GM23248 (cell line): ENCODE results near the gene TOR1B. TPM values are rescaled to one million over a fixed set of nuclear protein-coding genes. Genes with fewer than 3 reads are reported as not detected.

Experiments
- DNase-seq: peaks from one replicate; pipeline ENCODE4 v3.0.0-alpha.2; 2015
- H2AFZ ChIP-seq: fragments of 200-600 bp; sonication (generic); 2 replicates; pipeline ENCODE4 v1.6.1; 2016; ENCODE audit warnings: antibody characterized with exemption
- H3F3A ChIP-seq: fragments of 200-600 bp; sonication (generic); 2 replicates; pipeline ENCODE4 v1.6.1; 2016; ENCODE audit warnings: mild to moderate bottlenecking, antibody characterized with exemption, mixed run types; ENCODE audit not compliant: insufficient read depth
- H3K27ac ChIP-seq: fragments of 200-600 bp; sonication (generic); 2 replicates; pipeline ENCODE4 v1.5.1; 2016; ENCODE audit warnings: mild to moderate bottlenecking
- H3K27me3 ChIP-seq: fragments of 200-600 bp; sonication (generic); replicated peaks from 2 replicates; pipeline ENCODE4 v1.6.1; 2016; ENCODE audit warnings: mild to moderate bottlenecking; ENCODE audit not compliant: insufficient read depth
- H3K36me3 ChIP-seq: fragments of 200-600 bp; sonication (generic); 2 replicates; pipeline ENCODE4 v1.6.1; 2016; ENCODE audit warnings: low read depth, mild to moderate bottlenecking
- H3K4me1 ChIP-seq: fragments of 200-600 bp; sonication (generic); 2 replicates; pipeline ENCODE4 v1.6.1; 2016; ENCODE audit warnings: mild to moderate bottlenecking; ENCODE audit not compliant: insufficient read depth
- H3K4me2 ChIP-seq: fragments of 200-600 bp; sonication (generic); one replicate; pipeline ENCODE4 v1.6.1; 2016; ENCODE audit warnings: mild to moderate bottlenecking; ENCODE audit not compliant: unreplicated experiment
- H3K4me3 ChIP-seq: fragments of 200-600 bp; sonication (generic); 2 replicates; pipeline ENCODE4 v1.5.1; 2016; ENCODE audit warnings: mild to moderate bottlenecking
- H3K79me2 ChIP-seq: fragments of 200-600 bp; sonication (generic); 2 replicates; pipeline ENCODE4 v1.6.1; 2016; ENCODE audit warnings: mild to moderate bottlenecking; ENCODE audit not compliant: insufficient read depth
- H3K9ac ChIP-seq: fragments of 200-600 bp; sonication (generic); 2 replicates; pipeline ENCODE4 v1.6.1; 2016; ENCODE audit warnings: mild to moderate bottlenecking
- H3K9me2 ChIP-seq: fragments of 200-600 bp; sonication (generic); 2 replicates; pipeline ENCODE4 v1.6.1; 2016; ENCODE audit warnings: mixed run types, mild to moderate bottlenecking, moderate library complexity; ENCODE audit not compliant: insufficient read depth
- H3K9me3 ChIP-seq: fragments of 200-600 bp; sonication (generic); one replicate; pipeline ENCODE4 v1.6.1; 2017; ENCODE audit warnings: low read depth
- H4K20me1 ChIP-seq: fragments of 200-600 bp; sonication (generic); 2 replicates; pipeline ENCODE4 v1.6.0; 2016; ENCODE audit not compliant: insufficient read depth
- EZH2 ChIP-seq: fragments of 200-600 bp; sonication (generic); IDR thresholded peaks from 2 replicates; pipeline ENCODE4 v1.6.1; 2018; ENCODE audit warnings: antibody characterized with exemption, mild to moderate bottlenecking; ENCODE audit not compliant: insufficient read depth, poor library complexity, severe bottlenecking
- EZH2phosphoT487 ChIP-seq: fragments of 200-600 bp; sonication (generic); IDR thresholded peaks from 2 replicates; pipeline ENCODE4 v1.6.1; 2018; ENCODE audit warnings: antibody characterized with exemption, moderate library complexity, mild to moderate bottlenecking, low read depth; ENCODE audit not compliant: insufficient read depth
- WGBS, 2 experiments: methylation state at CpG; one replicate each; pipeline ENCODE4 v1.1.6; 2015 to 2017; ENCODE audit warnings: low lambda C conversion rate in 2 of 2, low coverage in 1 of 2; ENCODE audit errors: missing lambda C conversion rate in 2 of 2; 5-methylcytosine and 5-hydroxymethylcytosine counted together
- in situ Hi-C: fragments of 300-500 bp; cut with MboI; formaldehyde crosslinking; loops from 2 replicates; pipeline ENCODE4 v1.15.0; 2020
- polyA plus RNA-seq: library from polyadenylated mRNA; unstranded; fragments of >200 nt; fragmentation: Nextera tagmentation; extraction: Ambion mirVana; gene quantifications from 2 replicates; pipeline ENCODE4 v1.2.1, GENCODE V29; 2016
- total RNA-seq: library from RNA; depleted of rRNA; stranded (reverse); fragments of >200 nt; shearing (Covaris generic); gene quantifications from 2 replicates; pipeline ENCODE4 v1.2.3, GENCODE V29; 2014

TOR1B gene
- total and polyA plus RNA-seq, 2 experiments from 2014 or later, result 34.5 to 55.1 TPM

- H4K20me1 ChIP-seq, result no peaks in the 10 kb centered on the region
- no peaks in the 10 kb centered on the region for H3K27me3 ChIP-seq
- no peaks in the 10 kb centered on the region; the same call in 1 of the 2 replicates for H3K79me2 ChIP-seq
- H3K4me1 ChIP-seq, result no peaks in the 10 kb centered on the region
- H3K9me2 ChIP-seq, result no peaks in the 10 kb centered on the region
- no peak overlapping the region for H3K9ac ChIP-seq
- H3K36me3 ChIP-seq, result peaks cover 8% of the 10 kb centered on the region; the same call in 1 of the 2 replicates
- no peak for TF ChIP-seq EZH2phosphoT487
- no peak for TF ChIP-seq EZH2
- no peak overlapping the region for H3K4me3 ChIP-seq
- no peak overlapping the region for H3K4me2 ChIP-seq
- in situ Hi-C loops, result no loop called here
- WGBS, 2 experiments, result 77 to 85% methylated on average over 5 of the region's 5 CpGs
- no peaks in the 10 kb centered on the region for H3K9me3 ChIP-seq
- no peak overlapping the region for H2AFZ ChIP-seq
- no peak for DNase-seq
- no peak overlapping the region for H3K27ac ChIP-seq
- no peaks in the 10 kb centered on the region for H3F3A ChIP-seq
Observed at GRCh38 chr9:129852579-129852978, 49.6 kb downstream of the TOR1B start.

DNA sequence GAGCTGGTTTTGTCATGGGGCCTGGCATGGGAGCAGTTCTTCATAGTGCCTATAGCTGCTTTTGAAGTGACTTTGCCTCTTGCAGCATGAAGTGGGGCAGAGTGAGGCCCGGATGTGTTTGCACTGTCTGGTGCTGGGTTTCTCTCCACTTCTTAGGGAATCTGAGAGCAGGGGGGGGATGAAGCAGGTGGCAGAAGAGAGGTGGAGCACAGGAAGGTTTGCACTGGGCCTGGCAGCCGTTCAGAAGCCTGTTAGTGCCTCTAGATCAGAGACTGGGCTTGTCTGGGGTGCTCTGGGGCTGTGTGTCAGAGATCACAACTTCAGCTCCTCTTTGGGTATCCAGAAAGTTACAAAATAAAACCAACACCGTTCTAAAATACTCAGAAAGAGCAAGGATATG, 50.6 kb downstream of the TOR1B start:
- no peak overlapping the region for H3K27ac ChIP-seq
- H3K9me2 ChIP-seq, result no peaks in the 10 kb centered on the region
- no peak overlapping the region for H2AFZ ChIP-seq
- 40 to 43% methylated on average over 3 of the region's 3 CpGs for WGBS, 2 experiments
- H3K4me3 ChIP-seq, result no peak overlapping the region
- no peaks in the 10 kb centered on the region for H3K27me3 ChIP-seq
- H3K4me2 ChIP-seq, result no peak overlapping the region
- in situ Hi-C loops, result no loop called here
- no peak for DNase-seq
- H3K79me2 ChIP-seq, result no peaks in the 10 kb centered on the region
- peaks cover 8% of the 10 kb centered on the region; the same call in 1 of the 2 replicates for H3K36me3 ChIP-seq
- no peak overlapping the region for H3K9ac ChIP-seq
- H4K20me1 ChIP-seq, result no peaks in the 10 kb centered on the region
- TF ChIP-seq EZH2 (no peak), EZH2phosphoT487 (no peak)
- H3K9me3 ChIP-seq, result no peaks in the 10 kb centered on the region
- H3F3A ChIP-seq, result no peaks in the 10 kb centered on the region
- H3K4me1 ChIP-seq, result no peaks in the 10 kb centered on the region

- no peak for DNase-seq
- no peak overlapping the region for H3K4me3 ChIP-seq
- no peak overlapping the region for H3K27ac ChIP-seq
- in situ Hi-C loops, result no loop called here
- H4K20me1 ChIP-seq, result no peaks in the 10 kb centered on the region
- no peaks in the 10 kb centered on the region for H3K27me3 ChIP-seq
- WGBS, 2 experiments, result 93 to 97% methylated on average over 4 of the region's 4 CpGs
- H3K79me2 ChIP-seq, result no peaks in the 10 kb centered on the region
- H3K4me2 ChIP-seq, result no peak overlapping the region
- no peaks in the 10 kb centered on the region for H3K4me1 ChIP-seq
- H2AFZ ChIP-seq, result no peak overlapping the region
- H3F3A ChIP-seq, result no peaks in the 10 kb centered on the region
- TF ChIP-seq EZH2phosphoT487 (no peak), EZH2 (no peak)
- no peaks in the 10 kb centered on the region for H3K9me2 ChIP-seq
- no peak overlapping the region for H3K9ac ChIP-seq
- peaks cover 8% of the 10 kb centered on the region; the same call in 1 of the 2 replicates for H3K36me3 ChIP-seq
- no peaks in the 10 kb centered on the region for H3K9me3 ChIP-seq
Observed at GRCh38 chr9:129854588-129855110, 51.7 kb downstream of the TOR1B start.

DNA sequence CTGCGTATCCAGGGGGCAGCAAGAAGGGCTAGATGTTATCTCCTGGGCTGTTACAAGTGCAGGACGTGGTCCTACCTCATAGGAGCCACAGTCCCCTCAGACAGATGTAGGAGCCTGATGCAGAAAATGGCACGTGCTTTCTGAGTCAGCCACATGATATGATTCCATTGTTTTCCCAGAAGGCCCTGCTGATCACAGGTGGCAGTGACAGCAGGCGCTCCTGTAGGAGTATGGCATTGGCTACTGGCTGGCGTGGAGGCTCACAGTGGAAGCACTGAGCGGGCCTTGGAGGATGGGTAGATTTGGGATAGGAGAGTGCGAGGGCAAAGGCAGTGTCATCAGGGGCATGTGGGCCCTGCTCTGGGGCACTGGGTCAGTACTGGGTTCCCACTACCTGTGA, 54.2 kb downstream of the TOR1B start:
- H3F3A ChIP-seq, result no peaks in the 10 kb centered on the region
- in situ Hi-C loops, result no loop called here
- H3K9me3 ChIP-seq, result no peaks in the 10 kb centered on the region
- H3K4me2 ChIP-seq, result no peak overlapping the region
- H3K79me2 ChIP-seq, result no peaks in the 10 kb centered on the region
- DNase-seq, result no peak
- H3K36me3 ChIP-seq, result peaks cover 3% of the 10 kb centered on the region; the same call in 1 of the 2 replicates
- no peaks in the 10 kb centered on the region for H3K4me1 ChIP-seq
- 95 to 97% methylated on average over 7 of the region's 7 CpGs for whole genome bisulfite sequencing, 2 experiments
- H4K20me1 ChIP-seq, result no peaks in the 10 kb centered on the region
- no peak overlapping the region for H3K4me3 ChIP-seq
- no peak overlapping the region for H2AFZ ChIP-seq
- H3K27ac ChIP-seq, result no peak overlapping the region
- H3K27me3 ChIP-seq, result no peaks in the 10 kb centered on the region
- no peaks in the 10 kb centered on the region for H3K9me2 ChIP-seq
- TF ChIP-seq EZH2phosphoT487 (no peak), EZH2 (no peak)
- H3K9ac ChIP-seq, result no peak overlapping the region
